T-cell (primary cell): Measurements from ENCODE around the gene CANX. TPM values are rescaled to one million over a fixed set of nuclear protein-coding genes. Genes with fewer than 3 reads are reported as not detected.
"Not testable (repeated sequence)": the region's sequence is repeated elsewhere in the genome, so short reads cannot be mapped to it uniquely, and the experiment has no call there.

Experiments used
- ATAC-seq, 4 experiments: fragments of 200-7000 bp in 3 of 4; fragments of 150-1000 bp in 1 of 4; cut with Tn5 transposase; replicated peaks in 1 of 4; 1 replicate in 3 of 4; 2 replicates in 1 of 4; pipeline ENCODE4 v1.10.0; 2021; ENCODE audit warnings: moderate library complexity in 3 of 4, mild to moderate bottlenecking in 2 of 4, moderate number of reproducible peaks in 1 of 4
- CTCF ChIA-PET, 2 donors: fragments of 300-600 bp; sonication (Branson Sonifier 250); formaldehyde crosslinking; loops; one replicate each; lab custom pipeline; 2022; ENCODE audit warnings: antibody characterized with exemption in 2 of 2; lab: Charles Lee
- POLR2A ChIA-PET, 2 donors: fragments of 300-600 bp; sonication (Branson Sonifier 250); formaldehyde crosslinking; loops; one replicate each; lab custom pipeline; 2022; ENCODE audit warnings: antibody characterized with exemption in 2 of 2; lab: Charles Lee
- DNase-seq, 35 experiments: peaks; one replicate each; pipeline versions ENCODE4 v3.0.0 to v3.0.0-alpha.2; 2013 to 2023
- H3K27ac ChIP-seq: one replicate; pipeline ENCODE4 v1.5.1; 2013; ENCODE audit warnings: low read length
- H3K27me3 ChIP-seq, 2 experiments: replicated peaks in 1 of 2; 1 replicate in 1 of 2; 2 replicates in 1 of 2; pipeline versions ENCODE4 v1.6.1 to v1.7.0; 2013; ENCODE audit warnings: low read length in 1 of 2, mixed read lengths in 1 of 2; ENCODE audit not compliant: control insufficient read depth in 2 of 2, insufficient read depth in 2 of 2; ENCODE audit errors: extremely low read depth in 1 of 2
- H3K36me3 ChIP-seq, 2 donors: 1 replicate in 1 of 2; 2 replicates in 1 of 2; pipeline versions ENCODE4 v1.6.1 to v1.7.0; 2013; ENCODE audit warnings: low read length in 1 of 2; ENCODE audit not compliant: control insufficient read depth in 2 of 2, insufficient read depth in 1 of 2; ENCODE audit errors: extremely low read depth in 1 of 2
- H3K4me1 ChIP-seq, 2 experiments: 1 replicate in 1 of 2; 2 replicates in 1 of 2; pipeline versions ENCODE4 v1.6.1 to v1.7.0; 2013; ENCODE audit warnings: low read length in 2 of 2, mixed read lengths in 1 of 2; ENCODE audit not compliant: insufficient read depth in 2 of 2, control insufficient read depth in 1 of 2; ENCODE audit errors: extremely low read depth in 1 of 2
- H3K4me3 ChIP-seq, 2 donors: 1 replicate in 1 of 2; 2 replicates in 1 of 2; pipeline versions ENCODE4 v1.5.1 to v1.7.0; 2013; ENCODE audit warnings: mild to moderate bottlenecking in 2 of 2, low read length in 1 of 2, moderate library complexity in 1 of 2; ENCODE audit not compliant: control insufficient read depth in 1 of 2; ENCODE audit errors: extremely low read depth in 1 of 2
- H3K9me3 ChIP-seq: 2 replicates; pipeline ENCODE4 v1.7.0; 2013
- H3K27ac Mint-ChIP-seq, 2 donors: one replicate each; pipeline ENCODE4 v1.8.0; 2020 to 2021; ENCODE audit warnings: mild to moderate bottlenecking in 2 of 2, mixed read lengths in 2 of 2
- H3K27me3 Mint-ChIP-seq, 2 donors: one replicate each; pipeline ENCODE4 v1.8.0; 2021 to 2022; ENCODE audit warnings: mixed read lengths in 2 of 2
- H3K36me3 Mint-ChIP-seq: one replicate; pipeline ENCODE4 v1.8.0; 2021; ENCODE audit warnings: mixed read lengths
- H3K4me1 Mint-ChIP-seq, 3 donors: one replicate each; pipeline ENCODE4 v1.8.0; 2020 to 2022; ENCODE audit warnings: mixed read lengths in 3 of 3, mild to moderate bottlenecking in 1 of 3
- H3K4me3 Mint-ChIP-seq, 3 donors: one replicate each; pipeline ENCODE4 v1.8.0; 2020 to 2022; ENCODE audit warnings: mild to moderate bottlenecking in 3 of 3, mixed read lengths in 3 of 3, moderate library complexity in 3 of 3
- H3K9me3 Mint-ChIP-seq, 3 donors: one replicate each; pipeline ENCODE4 v1.8.0; 2020 to 2022; ENCODE audit warnings: mixed read lengths in 3 of 3
- WGBS: methylation state at CpG from one replicate; pipeline ENCODE4 v1.1.5; 2013; ENCODE audit warnings: missing lambda C conversion rate; ENCODE audit not compliant: insufficient coverage; 5-methylcytosine and 5-hydroxymethylcytosine counted together
- total RNA-seq, 35 experiments: library from RNA in 6 of 35; stranded (reverse) in 6 of 35; fragments of 120-200 nt in 1 of 35; gene quantifications; one replicate each; pipeline versions ENCODE4 v1.2.1 to v1.2.4 and lab custom pipeline; 2013 to 2026

The CANX gene
- total RNA-seq, 5 donors from 2014 or later (not counting 1 experiment from before 2014, with no cell fraction given) = 205 to 306 (median 262) TPM

- CTCF ChIA-PET = no interaction called here
- Histone ChIP-seq H3K9me3 (no peaks in the 10 kb centered on the region), H3K36me3 (no peaks in the 10 kb centered on the region), H3K4me3 (no peak within 1 kb of the TSS), H3K27ac (no peak within 1 kb of the TSS), H3K27me3 (peaks cover 0 to 3% of the 10 kb centered on the region in 2 experiments), H3K4me1 (peaks cover 6 to 43% of the 10 kb centered on the region in 2 experiments)
- Mint-ChIP-seq H3K36me3 (no peaks in the 10 kb centered on the region), H3K27me3 (no peaks in the 10 kb centered on the region), H3K27ac (peak within 1 kb of the TSS; percentile 77 to 83), H3K4me1 (peaks cover 30 to 34% (median 31%) of the 10 kb centered on the region in 3 donors), H3K4me3 (peak within 1 kb of the TSS; percentile 63 to 99 (median 70)), H3K9me3 (no peaks in the 10 kb centered on the region)
- 100% methylated on average over 2 of the region's 5 CpGs for WGBS
- DNase-seq (no peak), ATAC-seq (no peak)
- POLR2A ChIA-PET = interaction anchor here in 1 of 2 donors (0.7 kb wide), 1 partner anchor 24 kb away, joined by 10 read pairs; no protein-coding TSS in a partner anchor
Measured at GRCh38 chr5:179680780-179681401, 17.9 kb upstream of the CANX start, which contains the start of gene CBY3. CBY3 (minus strand) TSS chr5:179681034; CDS start chr5:179680918, 116 bp downstream.

- H3K4me1 Mint-ChIP-seq, H3K36me3 Mint-ChIP-seq, H3K4me3 ChIP-seq, ATAC-seq, H3K36me3 ChIP-seq, H3K9me3 Mint-ChIP-seq, H3K4me1 ChIP-seq, H3K27ac ChIP-seq, H3K27me3 ChIP-seq, H3K27me3 Mint-ChIP-seq, H3K27ac Mint-ChIP-seq, POLR2A ChIA-PET, H3K4me3 Mint-ChIP-seq, DNase-seq, H3K9me3 ChIP-seq: not testable (repeated sequence)
- 67% methylated on average over 1 of the region's 9 CpGs for WGBS
- CTCF ChIA-PET = interaction anchor here (0.6 to 1.0 kb wide), 3 partner anchors 11 to 229 kb away, joined by 4 to 7 read pairs (median 5); no protein-coding TSS in a partner anchor
Measured at GRCh38 chr5:179689212-179689611, 9.6 kb upstream of the CANX start.

GRCh38 chr5:179694561-179694960, 4.2 kb upstream of the CANX start:
- ChIA-PET POLR2A (no interaction called here), CTCF (no interaction called here)
- Mint-ChIP-seq H3K9me3 (no peaks in the 10 kb centered on the region), H3K36me3 (no peaks in the 10 kb centered on the region), H3K4me3 (no peak overlapping the region), H3K27ac (peak overlapping the region in 1 of 2 donors; percentile 1), H3K27me3 (no peaks in the 10 kb centered on the region), H3K4me1 (peaks cover 16 to 22% (median 21%) of the 10 kb centered on the region in 3 donors)
- no peak overlapping the region for H3K4me3 ChIP-seq
- no peak overlapping the region for H3K27ac ChIP-seq
- H3K9me3 ChIP-seq = no peaks in the 10 kb centered on the region
- 94% methylated on average over 5 of the region's 6 CpGs for WGBS
- peaks cover 7 to 17% of the 10 kb centered on the region in 2 experiments for H3K4me1 ChIP-seq
- no peaks in the 10 kb centered on the region for H3K27me3 ChIP-seq
- no peaks in the 10 kb centered on the region for H3K36me3 ChIP-seq
- ATAC-seq (no peak), DNase-seq (no peak)

- Histone ChIP-seq H3K36me3 (no peaks in the 10 kb centered on the region), H3K27ac (no peak overlapping the region), H3K9me3 (no peaks in the 10 kb centered on the region), H3K27me3 (no peaks in the 10 kb centered on the region), H3K4me3 (no peak overlapping the region), H3K4me1 (peaks cover 13 to 30% of the 10 kb centered on the region in 2 experiments)
- DNase-seq (no peak), ATAC-seq (no peak)
- ChIA-PET CTCF (interaction anchor here (0.6 to 1.7 kb wide), 3 partner anchors 13 to 42 kb away, joined by 3 to 5 read pairs (median 4); partner anchors contain the start of gene MAML1 (in 1 of the 2)), POLR2A (interaction anchor here (0.9 to 1.3 kb wide), 4 partner anchors 20 to 76 kb away, joined by 3 to 4 read pairs (median 3); partner anchors contain the start of gene HNRNPH1 (in 2 of the 2))
- Mint-ChIP-seq H3K27me3 (no peaks in the 10 kb centered on the region), H3K4me3 (no peak overlapping the region), H3K9me3 (no peaks in the 10 kb centered on the region), H3K4me1 (peaks cover 32 to 37% (median 32%) of the 10 kb centered on the region in 3 donors), H3K36me3 (no peaks in the 10 kb centered on the region), H3K27ac (peak overlapping the region; percentile 59 to 99)
- no CpG with 5 or more reads among the region's 3 CpGs for WGBS
Measured at GRCh38 chr5:179696603-179697002, 2.2 kb upstream of the CANX start.

- Mint-ChIP-seq H3K27me3 (no peaks in the 10 kb centered on the region), H3K4me1 (peaks cover 34 to 39% (median 36%) of the 10 kb centered on the region in 3 donors), H3K9me3 (no peaks in the 10 kb centered on the region), H3K36me3 (peaks cover under 1% of the 10 kb centered on the region), H3K4me3 (peak overlapping the region; percentile 47 to 98 (median 96)), H3K27ac (peak overlapping the region; percentile 99)
- H3K4me3 ChIP-seq = peak overlapping the region in 1 of 2 donors; percentile 15
- WGBS = 91% methylated on average over 1 of the region's 2 CpGs
- POLR2A ChIA-PET = interaction anchor here (0.9 to 1.3 kb wide), 3 partner anchors 20 to 74 kb away, joined by 3 read pairs; partner anchors contain the start of gene HNRNPH1 (in 1 of the 2)
- DNase-seq (no peak), ATAC-seq (no peak)
- no peaks in the 10 kb centered on the region for H3K27me3 ChIP-seq
- no peaks in the 10 kb centered on the region for H3K9me3 ChIP-seq
- no peaks in the 10 kb centered on the region for H3K36me3 ChIP-seq
- peaks cover 13 to 35% of the 10 kb centered on the region in 2 experiments for H3K4me1 ChIP-seq
- peak overlapping the region; percentile 89 for H3K27ac ChIP-seq
- CTCF ChIA-PET = interaction anchor here in 1 of 2 donors (1.0 to 1.7 kb wide), 2 partner anchors 36 to 41 kb away, joined by 3 to 4 read pairs; partner anchors contain the start of gene MAML1
Measured at GRCh38 chr5:179697108-179697507, 1.7 kb upstream of the CANX start.

GRCh38 chr5:179697543-179697942, 1.2 kb upstream of the CANX start:
- H3K4me1 ChIP-seq = peaks cover 13 to 36% of the 10 kb centered on the region in 2 experiments
- H3K36me3 Mint-ChIP-seq, DNase-seq, H3K36me3 ChIP-seq, ATAC-seq, H3K9me3 ChIP-seq, H3K27me3 ChIP-seq, H3K9me3 Mint-ChIP-seq, H3K27me3 Mint-ChIP-seq: not testable (repeated sequence)
- ChIA-PET CTCF (interaction anchor here in 1 of 2 donors (1.0 to 1.7 kb wide), 2 partner anchors 35 to 41 kb away, joined by 3 to 4 read pairs; partner anchors contain the start of gene MAML1), POLR2A (interaction anchor here (0.9 to 1.3 kb wide), 3 partner anchors 21 to 74 kb away, joined by 3 read pairs; partner anchors contain the start of gene HNRNPH1 (in 1 of the 2))
- WGBS = 58% methylated on average over 4 of the region's 15 CpGs
- peak overlapping the region; percentile 47 to 98 (median 96) for H3K4me3 Mint-ChIP-seq
- peaks cover 39 to 44% (median 40%) of the 10 kb centered on the region in 3 donors for H3K4me1 Mint-ChIP-seq
- H3K4me3 ChIP-seq = peak overlapping the region; percentile 83 to 90
- H3K27ac ChIP-seq = peak overlapping the region; percentile 89
- peak overlapping the region; percentile 99 for H3K27ac Mint-ChIP-seq
